Dedifferentiated amniotic fluid mesenchymal stem cell (primary cell): ENCODE data around the gene SLC4A1.

Source experiments
- DNase-seq: peaks from one replicate; pipeline ENCODE4 v3.0.0-alpha.2; 2016; ENCODE audit errors: extremely low spot score

The SLC4A1 gene

GRCh38 chr17:44220213-44221083 lies 47.5 kb downstream of the SLC4A1 start:
- peak; percentile 38 for DNase-seq

DNA sequence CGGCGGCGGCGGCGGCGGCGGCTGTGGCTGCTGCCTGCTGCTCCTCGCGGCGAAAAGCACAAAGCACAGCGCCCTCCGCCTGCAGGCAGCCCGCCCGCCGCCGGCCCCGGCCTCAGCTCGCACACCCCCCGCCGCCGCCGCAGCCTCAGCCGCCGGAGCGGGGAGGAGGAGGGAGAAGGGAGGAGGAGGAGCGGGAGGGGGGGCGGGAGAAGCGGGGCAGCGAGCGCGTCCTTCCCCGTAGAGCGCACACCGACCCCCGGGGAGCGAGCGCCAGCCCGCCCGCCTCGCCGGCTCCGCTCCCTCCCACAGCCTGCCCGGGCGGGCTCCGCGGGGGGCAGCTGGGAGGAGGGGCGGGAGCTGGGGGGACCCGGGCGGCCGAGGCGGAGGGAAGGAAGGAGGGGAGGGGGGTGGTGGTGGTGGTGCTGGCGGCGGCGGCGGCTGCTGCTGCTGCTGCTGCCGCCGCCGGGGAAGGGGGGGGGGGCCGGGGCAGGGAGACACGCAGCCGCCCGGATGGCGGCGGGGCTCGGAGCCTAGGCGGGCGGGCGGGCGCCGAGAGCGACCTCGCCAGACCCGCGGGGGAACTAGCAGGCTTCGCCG lies 48.2 kb downstream of the SLC4A1 start, which contains the start of gene UBTF:
Gene UBTF (minus strand): TSS at position 60 of the 597 bp plus-strand sequence. CDS start 1,446 bp downstream, outside the sequence.
- peak; percentile 39 for DNase-seq

DNA sequence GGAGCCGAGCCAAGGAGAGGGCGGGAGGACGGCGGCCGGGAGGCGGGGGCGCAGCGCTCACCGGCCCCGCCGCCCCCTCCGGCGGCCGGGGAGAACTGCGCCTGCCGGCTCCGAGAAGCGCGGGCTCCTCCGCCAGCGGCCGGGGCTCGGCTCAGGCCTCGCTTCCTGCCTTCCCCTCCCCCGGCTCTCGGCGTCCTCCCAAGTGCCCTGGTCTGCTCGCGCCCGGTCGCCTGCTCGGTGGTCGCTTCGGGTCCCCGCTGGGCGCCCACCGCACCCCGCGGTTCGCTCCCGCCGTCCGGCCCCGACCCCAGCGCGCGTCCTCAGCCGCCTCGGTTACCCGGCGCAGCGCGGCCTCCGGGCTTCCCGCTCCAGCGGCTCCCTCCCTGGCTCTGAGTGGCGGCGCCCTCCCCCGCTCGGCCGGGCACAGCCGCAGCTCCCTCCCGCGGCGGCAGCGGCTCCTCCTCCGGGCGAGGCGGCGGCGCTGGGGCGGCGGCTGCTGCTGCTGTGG lies 48.8 kb downstream of the SLC4A1 start:
- peak; percentile 62 for DNase-seq

DNA sequence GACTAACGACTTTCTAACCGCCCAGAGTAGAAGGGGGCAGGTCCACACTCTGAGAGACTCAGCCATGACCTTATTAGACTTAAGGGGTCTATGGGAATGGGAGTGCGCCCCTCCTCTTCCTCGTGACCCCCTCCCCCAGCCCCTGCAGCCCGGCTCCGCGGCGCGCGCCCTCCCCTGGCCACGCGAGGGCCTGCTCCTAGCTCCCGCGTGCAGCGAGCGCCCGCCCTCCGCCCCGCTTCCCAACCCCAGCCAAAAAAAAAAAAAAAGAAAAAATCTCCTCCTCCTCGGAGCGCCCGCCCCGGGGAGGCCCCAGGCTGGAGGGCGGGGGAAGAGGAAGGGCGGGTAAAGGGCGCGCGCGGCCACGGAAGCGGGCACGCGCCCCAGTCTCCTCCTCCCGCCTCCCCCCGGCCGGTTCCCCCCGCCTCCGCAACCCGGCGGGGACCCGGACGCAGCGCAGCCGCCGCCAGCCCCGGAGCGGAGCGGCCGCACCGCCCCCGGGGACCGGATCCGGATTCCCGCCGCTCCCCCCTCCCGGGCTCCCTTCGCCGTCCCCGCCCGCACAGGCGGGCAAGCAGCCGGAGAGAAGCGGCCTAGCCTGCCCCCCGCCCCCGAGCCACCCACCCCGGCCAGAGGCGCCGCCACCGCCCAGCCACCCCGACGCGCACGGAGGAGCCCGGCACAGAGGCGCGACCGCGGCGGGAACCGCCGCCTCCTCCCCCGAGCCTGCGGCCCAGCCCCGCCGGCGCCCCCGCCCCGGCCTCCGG lies 49.4 kb downstream of the SLC4A1 start:
- DNase-seq: peak; percentile 89

DNA sequence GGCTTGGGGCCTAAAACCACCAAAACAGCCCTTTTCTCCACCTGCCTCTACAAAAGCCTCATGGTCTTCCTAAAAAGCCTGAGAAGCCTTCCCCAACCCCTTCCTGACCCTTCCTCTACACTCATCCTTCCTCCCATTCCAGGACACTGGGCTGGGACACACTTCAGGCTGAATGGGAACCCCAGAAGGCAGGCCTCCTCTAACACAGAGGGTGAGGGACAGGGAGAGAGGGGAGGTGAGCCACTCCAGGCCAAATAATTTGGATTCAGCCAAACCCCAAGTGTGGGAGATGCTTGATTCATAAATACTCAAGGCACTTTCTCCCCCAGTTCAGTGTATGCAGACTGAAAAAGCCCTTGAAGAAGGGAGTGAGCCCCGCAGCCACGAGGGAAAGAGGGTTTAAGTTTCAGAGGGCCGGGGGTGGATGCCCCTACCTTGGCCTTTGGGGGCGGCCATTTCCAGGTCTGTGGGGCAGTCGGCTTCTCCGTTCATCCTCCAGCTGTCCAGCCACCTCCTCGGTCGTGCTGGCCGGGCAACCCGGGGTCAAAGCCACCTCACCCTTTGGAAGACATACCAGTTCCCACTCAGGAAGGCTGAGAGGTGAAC lies 50.1 kb downstream of the SLC4A1 start:
- no peak for DNase-seq

DNA sequence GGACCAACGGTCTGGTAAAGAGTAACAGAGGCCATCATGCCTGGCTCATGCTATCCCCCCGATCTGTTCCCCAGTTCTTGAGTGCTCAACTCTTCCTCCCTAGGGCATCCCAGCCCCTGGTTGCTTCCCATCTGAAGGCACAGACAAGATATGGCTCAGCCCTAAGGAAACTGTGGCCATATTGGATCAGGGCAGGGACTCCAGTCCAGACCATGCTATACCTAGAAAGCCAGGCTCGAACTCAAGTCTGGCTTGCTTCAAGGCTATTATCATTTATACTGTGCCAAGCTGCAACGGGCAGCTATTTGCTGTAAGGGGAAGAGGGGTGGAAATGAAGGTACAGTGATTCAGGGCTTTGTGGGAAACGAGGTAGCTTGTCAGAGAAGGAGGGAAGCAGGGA lies 51.2 kb downstream of the SLC4A1 start:
- DNase-seq: no peak

DNA sequence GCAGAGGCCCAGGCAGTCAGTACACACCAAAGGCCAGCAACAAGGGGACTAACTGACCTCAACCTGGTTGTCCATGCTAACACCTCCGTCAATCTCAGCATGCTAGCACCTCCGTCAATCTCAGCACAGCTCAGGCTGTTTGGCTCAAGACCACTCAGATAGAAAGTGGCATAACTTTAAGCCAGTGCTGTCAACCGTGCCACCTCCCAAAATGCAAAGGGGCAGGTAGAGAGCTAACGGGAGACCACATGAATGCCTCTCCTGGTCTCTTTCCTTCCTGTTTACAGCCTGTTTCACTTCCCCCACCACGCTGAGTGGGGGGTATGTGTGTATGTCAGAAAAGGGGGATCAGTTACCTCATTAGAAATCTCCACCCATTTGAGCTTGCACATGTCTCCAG lies 51.8 kb downstream of the SLC4A1 start:
- no peak for DNase-seq

DNA sequence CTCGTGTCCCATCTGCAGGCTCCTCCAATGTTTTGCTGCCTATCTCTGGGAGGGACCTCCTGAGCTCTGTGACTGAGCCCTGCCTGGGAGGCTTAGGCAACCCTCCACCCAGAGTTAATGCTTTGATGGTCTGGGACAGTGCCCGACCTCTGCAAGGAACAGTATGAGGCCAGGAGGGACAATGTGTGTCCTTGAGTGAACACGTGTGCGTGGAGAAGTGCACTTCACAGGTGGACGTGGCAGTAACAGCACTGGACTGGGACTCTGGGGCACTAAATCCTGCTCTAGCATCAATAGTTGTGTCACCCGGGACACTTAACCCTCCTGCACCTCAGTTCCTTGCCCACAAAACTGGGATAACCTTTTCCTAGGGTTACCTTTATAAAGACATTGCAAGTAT lies 53.0 kb downstream of the SLC4A1 start:
- no peak for DNase-seq

GRCh38 chr17:44214230-44214494 lies 53.8 kb downstream of the SLC4A1 start:
- DNase-seq: no peak

- no peak for DNase-seq
Observed at GRCh38 chr17:44213403-44214229, 54.3 kb downstream of the SLC4A1 start.

GRCh38 chr17:44212507-44213402 lies 55.2 kb downstream of the SLC4A1 start:
- no peak for DNase-seq

DNA sequence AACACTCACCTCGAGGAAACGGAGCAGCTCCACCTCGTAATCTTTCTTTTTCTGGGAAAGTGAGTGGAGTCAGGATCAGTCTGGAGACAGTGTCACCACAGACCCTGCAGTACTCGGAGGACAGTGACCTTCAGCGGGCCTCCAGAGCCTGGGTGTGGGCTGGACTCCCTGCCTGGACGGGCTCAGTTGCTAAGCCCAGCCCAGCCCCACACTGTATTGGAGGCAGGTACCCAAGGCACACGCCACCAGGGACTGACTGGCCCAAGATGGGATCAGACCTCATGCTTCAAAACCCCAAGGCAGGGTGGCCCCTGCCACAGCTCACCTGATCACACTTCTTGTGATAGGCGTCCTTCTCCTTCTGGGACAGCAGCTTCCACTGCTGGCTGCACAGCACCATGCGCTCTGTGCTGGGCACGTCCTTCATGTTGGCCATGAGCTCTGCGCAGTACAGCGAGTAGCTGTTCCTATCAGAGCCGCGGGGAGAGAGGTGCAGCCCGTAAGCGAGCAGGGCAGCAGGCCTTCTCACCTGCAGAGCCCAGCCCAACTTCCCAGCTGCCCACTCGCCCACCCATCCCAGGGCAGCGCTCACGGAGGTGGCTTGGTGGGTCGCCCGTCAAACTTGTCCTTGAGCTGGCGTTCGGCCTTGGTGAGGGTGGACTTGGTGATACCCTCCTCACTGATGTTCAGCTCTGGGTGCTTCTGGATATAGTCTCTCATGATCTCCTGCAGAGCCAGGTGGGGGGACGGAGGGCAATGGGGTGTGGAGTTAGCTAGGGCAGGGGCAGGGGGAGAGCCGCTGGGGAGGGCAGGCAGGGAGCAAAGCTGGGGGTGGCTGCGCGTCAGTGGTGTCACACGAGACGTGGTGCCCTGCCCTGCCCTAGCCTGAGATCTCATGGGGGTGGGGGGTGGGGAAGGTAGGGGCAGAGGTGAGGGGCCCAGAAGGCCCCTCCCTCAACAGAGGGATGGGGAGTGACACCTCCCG lies 56.4 kb downstream of the SLC4A1 start:
- DNase-seq: no peak

DNA sequence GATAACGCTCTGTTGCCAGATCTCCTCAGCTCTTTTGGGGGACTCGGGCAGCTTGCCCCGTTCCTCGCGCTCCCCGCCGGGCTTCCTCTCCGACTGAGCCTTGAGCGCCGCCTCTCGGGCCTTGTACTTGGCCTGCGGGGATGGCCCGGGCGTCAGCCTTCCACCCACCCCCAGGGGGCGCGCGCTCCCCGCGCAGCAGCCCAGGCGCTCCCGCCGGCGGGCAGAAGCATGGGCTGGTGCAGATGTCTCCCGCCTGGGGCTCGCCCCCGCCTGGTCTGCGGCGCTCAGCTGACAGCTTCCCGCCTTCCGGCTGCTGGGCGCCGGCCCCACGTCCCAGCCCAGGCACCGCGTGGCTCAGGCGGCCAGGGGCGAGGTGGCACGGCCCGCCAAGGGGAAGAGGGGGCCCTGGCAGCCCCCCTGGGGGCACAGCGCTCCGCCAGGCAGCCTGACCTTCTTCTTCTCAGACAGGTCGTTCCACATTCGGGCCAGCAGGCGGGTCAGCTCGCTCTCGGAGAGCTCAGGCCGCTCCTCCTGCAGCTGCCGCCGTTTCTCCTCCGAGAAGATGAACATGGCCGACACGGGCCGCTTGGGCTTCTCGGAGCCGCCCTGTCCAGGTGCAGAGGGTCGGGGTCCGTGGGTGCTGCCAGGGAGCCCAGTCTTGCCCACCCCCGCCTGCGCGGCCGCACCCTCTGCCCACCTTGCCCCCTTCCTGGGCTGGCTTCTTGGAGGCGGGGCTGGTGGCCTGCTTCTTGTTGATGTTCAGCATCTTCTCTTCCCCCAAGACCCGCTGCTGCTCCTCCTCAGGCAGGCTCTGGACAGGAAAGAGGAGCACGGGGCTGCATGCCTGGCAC lies 57.4 kb downstream of the SLC4A1 start:
- no peak for DNase-seq

DNA sequence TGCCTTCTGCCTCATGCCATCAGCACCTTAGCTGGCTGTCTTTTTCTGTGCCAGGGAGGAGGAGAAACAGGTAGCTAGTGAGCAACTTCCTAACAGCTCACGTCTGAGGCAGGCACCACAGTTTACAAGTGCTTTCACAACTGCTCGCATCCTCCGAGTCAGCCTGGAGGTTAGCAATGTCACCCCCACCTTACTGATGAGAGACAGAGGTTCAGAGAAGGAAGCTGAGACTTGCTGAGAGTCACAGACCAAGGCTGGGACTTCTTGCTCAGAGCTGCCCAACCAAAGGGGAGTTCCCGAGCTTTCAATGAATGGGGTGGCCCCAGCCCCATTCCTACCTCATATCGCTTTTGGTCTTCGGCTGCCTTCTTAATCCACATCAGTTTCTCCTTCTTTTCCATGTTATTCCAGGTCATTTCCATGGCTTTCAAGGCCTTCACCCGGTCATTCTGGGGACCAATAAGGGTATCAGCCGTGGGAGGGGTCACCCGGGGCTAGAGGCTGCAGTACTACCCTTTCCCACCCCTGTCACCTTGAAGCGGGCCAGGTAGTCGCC lies 58.1 kb downstream of the SLC4A1 start:
- no peak for DNase-seq

- no peak for DNase-seq
Observed at GRCh38 chr17:44207743-44208142, 60.2 kb downstream of the SLC4A1 start.

GRCh38 chr17:44207319-44207718 lies 60.6 kb downstream of the SLC4A1 start:
- no peak for DNase-seq

DNA sequence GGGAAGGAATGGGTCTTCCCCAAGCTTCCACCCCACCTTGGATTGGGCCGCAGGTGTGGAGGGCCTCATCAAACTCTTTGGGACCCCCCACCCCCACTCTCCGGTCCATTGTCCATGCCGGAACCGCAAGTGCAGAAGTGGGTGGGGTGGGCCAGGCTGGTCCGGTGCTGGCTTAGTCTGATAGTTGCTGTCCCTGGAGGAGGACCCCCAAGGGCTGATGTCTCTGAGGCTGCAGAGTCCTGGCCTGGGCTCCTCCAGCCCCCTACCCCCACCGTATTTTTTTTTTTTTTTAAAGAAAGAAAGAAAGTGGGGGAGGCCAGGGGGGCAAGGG lies 61.1 kb downstream of the SLC4A1 start:
- no peak for DNase-seq
